ENCODE results near the gene NFATC1. TPM values are rescaled to one million over a fixed set of nuclear protein-coding genes. Genes with fewer than 3 reads are reported as not detected.

Gene NFATC1
- polyA plus RNA-seq, 2 donors = 1.3 to 1.9 TPM

- no peak overlapping the region for H3K4me3 ChIP-seq (ENCODE audit: low read depth in 1 of 2, low read length in 2 of 2)
- H3K27ac ChIP-seq (ENCODE audit: low read depth in 2 of 2, low read length in 1 of 2) = no peak overlapping the region
- WGBS, 2 donors = 93 to 94% methylated on average over 36 of the region's 36 CpGs
- H3K36me3 ChIP-seq (ENCODE audit: control insufficient read depth in 2 of 2, insufficient read depth in 2 of 2, low read length in 1 of 2) = peaks cover 0 to 3% of the 10 kb centered on the region in 2 donors
- H3K27me3 ChIP-seq (ENCODE audit: control insufficient read depth in 1 of 2, insufficient read depth in 2 of 2, low read length in 2 of 2) = no peaks in the 10 kb centered on the region
- peaks cover 0 to 2% of the 10 kb centered on the region in 2 donors for H3K4me1 ChIP-seq (ENCODE audit: control insufficient read depth in 2 of 2, insufficient read depth in 2 of 2, low read length in 1 of 2)
- peaks cover 0 to 2% of the 10 kb centered on the region in 2 donors for H3K9me3 ChIP-seq (ENCODE audit: control insufficient read depth in 2 of 2, insufficient read depth in 1 of 2, low read depth in 1 of 2, low read length in 1 of 2)
Observed at GRCh38 chr18:79513381-79514081, 117.8 kb downstream of the NFATC1 start.

- Histone ChIP-seq H3K9me3 (ENCODE audit: control insufficient read depth in 2 of 2, insufficient read depth in 1 of 2, low read depth in 1 of 2, low read length in 1 of 2) (peaks cover 0 to 2% of the 10 kb centered on the region in 2 donors), H3K36me3 (ENCODE audit: control insufficient read depth in 2 of 2, insufficient read depth in 2 of 2, low read length in 1 of 2) (peaks cover 0 to 3% of the 10 kb centered on the region in 2 donors), H3K27ac (ENCODE audit: low read depth in 2 of 2, low read length in 1 of 2) (no peak overlapping the region), H3K4me1 (ENCODE audit: control insufficient read depth in 2 of 2, insufficient read depth in 2 of 2, low read length in 1 of 2) (peaks cover 0 to 2% of the 10 kb centered on the region in 2 donors), H3K4me3 (ENCODE audit: low read depth in 1 of 2, low read length in 2 of 2) (no peak overlapping the region), H3K27me3 (ENCODE audit: control insufficient read depth in 1 of 2, insufficient read depth in 2 of 2, low read length in 2 of 2) (no peaks in the 10 kb centered on the region)
- 82 to 83% methylated on average over 8 of the region's 8 CpGs for WGBS, 2 donors
Observed at GRCh38 chr18:79515331-79515730, 119.6 kb downstream of the NFATC1 start.

- Histone ChIP-seq H3K4me1 (ENCODE audit: control insufficient read depth in 2 of 2, insufficient read depth in 2 of 2, low read length in 1 of 2) (peaks cover 0 to 2% of the 10 kb centered on the region in 2 donors), H3K36me3 (ENCODE audit: control insufficient read depth in 2 of 2, insufficient read depth in 2 of 2, low read length in 1 of 2) (peaks cover 0 to 3% of the 10 kb centered on the region in 2 donors), H3K4me3 (ENCODE audit: low read depth in 1 of 2, low read length in 2 of 2) (no peak overlapping the region), H3K27ac (ENCODE audit: low read depth in 2 of 2, low read length in 1 of 2) (no peak overlapping the region), H3K27me3 (ENCODE audit: control insufficient read depth in 1 of 2, insufficient read depth in 2 of 2, low read length in 2 of 2) (no peaks in the 10 kb centered on the region), H3K9me3 (ENCODE audit: control insufficient read depth in 2 of 2, insufficient read depth in 1 of 2, low read depth in 1 of 2, low read length in 1 of 2) (peaks cover 0 to 2% of the 10 kb centered on the region in 2 donors)
- 80 to 85% methylated on average over 22 of the region's 22 CpGs for WGBS, 2 donors
Observed at GRCh38 chr18:79515944-79516351, 120.2 kb downstream of the NFATC1 start.

DNA sequence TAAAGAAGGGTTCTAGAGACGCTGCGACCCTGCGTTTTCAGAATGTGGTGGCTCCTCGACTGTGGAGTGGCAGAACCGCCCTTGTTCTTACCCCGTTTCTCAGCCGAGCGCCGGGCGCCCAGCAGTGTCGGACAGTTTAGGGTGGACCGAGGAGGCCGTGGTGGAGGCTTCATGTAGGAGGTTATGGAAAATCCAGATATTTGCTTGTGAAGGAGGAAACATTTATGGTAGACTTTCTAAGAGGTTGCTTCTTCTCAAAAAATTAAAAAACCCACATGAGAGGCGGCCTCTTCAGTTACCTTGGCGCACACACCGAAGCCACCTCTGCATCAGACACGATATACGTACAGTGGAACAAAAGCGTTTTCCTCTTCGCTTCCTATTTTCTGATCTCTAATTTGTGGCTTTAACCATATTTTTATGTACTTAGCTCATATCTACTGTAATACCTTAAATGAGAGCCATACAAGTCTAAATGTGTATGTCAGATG is 120.8 kb downstream of the NFATC1 start:
- no peak overlapping the region for H3K27ac ChIP-seq (ENCODE audit: low read depth in 2 of 2, low read length in 1 of 2)
- peaks cover 0 to 2% of the 10 kb centered on the region in 2 donors for H3K4me1 ChIP-seq (ENCODE audit: control insufficient read depth in 2 of 2, insufficient read depth in 2 of 2, low read length in 1 of 2)
- no peak overlapping the region for H3K4me3 ChIP-seq (ENCODE audit: low read depth in 1 of 2, low read length in 2 of 2)
- H3K36me3 ChIP-seq (ENCODE audit: control insufficient read depth in 2 of 2, insufficient read depth in 2 of 2, low read length in 1 of 2) = peaks cover 0 to 3% of the 10 kb centered on the region in 2 donors
- WGBS, 2 donors = 89 to 90% methylated on average over 20 of the region's 20 CpGs
- no peaks in the 10 kb centered on the region for H3K27me3 ChIP-seq (ENCODE audit: control insufficient read depth in 1 of 2, insufficient read depth in 2 of 2, low read length in 2 of 2)
- H3K9me3 ChIP-seq (ENCODE audit: control insufficient read depth in 2 of 2, insufficient read depth in 1 of 2, low read depth in 1 of 2, low read length in 1 of 2) = peaks cover 0 to 2% of the 10 kb centered on the region in 2 donors

- H3K27ac ChIP-seq (ENCODE audit: low read depth in 2 of 2, low read length in 1 of 2) = no peak overlapping the region
- no peaks in the 10 kb centered on the region for H3K27me3 ChIP-seq (ENCODE audit: control insufficient read depth in 1 of 2, insufficient read depth in 2 of 2, low read length in 2 of 2)
- peaks cover 0 to 2% of the 10 kb centered on the region in 2 donors for H3K4me1 ChIP-seq (ENCODE audit: control insufficient read depth in 2 of 2, insufficient read depth in 2 of 2, low read length in 1 of 2)
- WGBS, 2 donors = 61 to 66% methylated on average over 13 of the region's 13 CpGs
- no peak overlapping the region for H3K4me3 ChIP-seq (ENCODE audit: low read depth in 1 of 2, low read length in 2 of 2)
- peaks cover 0 to 2% of the 10 kb centered on the region in 2 donors for H3K9me3 ChIP-seq (ENCODE audit: control insufficient read depth in 2 of 2, insufficient read depth in 1 of 2, low read depth in 1 of 2, low read length in 1 of 2)
- H3K36me3 ChIP-seq (ENCODE audit: control insufficient read depth in 2 of 2, insufficient read depth in 2 of 2, low read length in 1 of 2) = peaks cover 0 to 3% of the 10 kb centered on the region in 2 donors
Observed at GRCh38 chr18:79517341-79517740, 121.6 kb downstream of the NFATC1 start.

- Histone ChIP-seq H3K36me3 (ENCODE audit: control insufficient read depth in 2 of 2, insufficient read depth in 2 of 2, low read length in 1 of 2) (no peaks in the 10 kb centered on the region), H3K27me3 (ENCODE audit: control insufficient read depth in 1 of 2, insufficient read depth in 2 of 2, low read length in 2 of 2) (no peaks in the 10 kb centered on the region), H3K4me1 (ENCODE audit: control insufficient read depth in 2 of 2, insufficient read depth in 2 of 2, low read length in 1 of 2) (peaks cover 0 to 2% of the 10 kb centered on the region in 2 donors), H3K4me3 (ENCODE audit: low read depth in 1 of 2, low read length in 2 of 2) (no peak overlapping the region), H3K27ac (ENCODE audit: low read depth in 2 of 2, low read length in 1 of 2) (no peak overlapping the region), H3K9me3 (ENCODE audit: control insufficient read depth in 2 of 2, insufficient read depth in 1 of 2, low read depth in 1 of 2, low read length in 1 of 2) (peaks cover 0 to 2% of the 10 kb centered on the region in 2 donors)
- WGBS, 2 donors = 89 to 92% methylated on average over 22 of the region's 22 CpGs
Observed at GRCh38 chr18:79518028-79518682, 122.4 kb downstream of the NFATC1 start.

DNA sequence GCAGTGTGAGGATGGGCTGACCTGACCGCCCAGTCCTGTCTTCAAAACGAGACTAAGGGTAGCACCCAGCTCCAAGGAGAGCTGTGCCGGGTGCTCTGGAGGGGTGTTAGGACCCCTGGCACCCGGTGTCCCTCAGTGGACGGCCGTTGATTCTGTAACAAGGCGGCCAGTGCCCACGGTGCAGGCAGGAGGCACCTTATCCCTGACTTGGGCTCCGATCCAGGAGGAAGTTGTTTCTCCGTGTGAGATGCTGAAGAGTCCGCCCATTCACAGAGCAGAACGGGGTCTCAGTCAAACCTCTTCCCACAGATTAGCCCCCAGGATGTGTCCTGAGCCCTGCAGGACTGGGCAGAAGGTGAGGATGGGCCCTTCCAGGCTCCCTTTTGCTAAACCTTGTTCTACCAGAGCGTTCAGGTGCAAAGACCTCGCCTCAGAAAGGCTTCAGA is 123.0 kb downstream of the NFATC1 start:
- Histone ChIP-seq H3K4me3 (ENCODE audit: low read depth in 1 of 2, low read length in 2 of 2) (no peak overlapping the region), H3K36me3 (ENCODE audit: control insufficient read depth in 2 of 2, insufficient read depth in 2 of 2, low read length in 1 of 2) (no peaks in the 10 kb centered on the region), H3K27ac (ENCODE audit: low read depth in 2 of 2, low read length in 1 of 2) (no peak overlapping the region), H3K4me1 (ENCODE audit: control insufficient read depth in 2 of 2, insufficient read depth in 2 of 2, low read length in 1 of 2) (peaks cover 0 to 2% of the 10 kb centered on the region in 2 donors), H3K9me3 (ENCODE audit: control insufficient read depth in 2 of 2, insufficient read depth in 1 of 2, low read depth in 1 of 2, low read length in 1 of 2) (peaks cover 0 to 2% of the 10 kb centered on the region in 2 donors), H3K27me3 (ENCODE audit: control insufficient read depth in 1 of 2, insufficient read depth in 2 of 2, low read length in 2 of 2) (no peaks in the 10 kb centered on the region)
- 87 to 91% methylated on average over 14 of the region's 14 CpGs for WGBS, 2 donors

DNA sequence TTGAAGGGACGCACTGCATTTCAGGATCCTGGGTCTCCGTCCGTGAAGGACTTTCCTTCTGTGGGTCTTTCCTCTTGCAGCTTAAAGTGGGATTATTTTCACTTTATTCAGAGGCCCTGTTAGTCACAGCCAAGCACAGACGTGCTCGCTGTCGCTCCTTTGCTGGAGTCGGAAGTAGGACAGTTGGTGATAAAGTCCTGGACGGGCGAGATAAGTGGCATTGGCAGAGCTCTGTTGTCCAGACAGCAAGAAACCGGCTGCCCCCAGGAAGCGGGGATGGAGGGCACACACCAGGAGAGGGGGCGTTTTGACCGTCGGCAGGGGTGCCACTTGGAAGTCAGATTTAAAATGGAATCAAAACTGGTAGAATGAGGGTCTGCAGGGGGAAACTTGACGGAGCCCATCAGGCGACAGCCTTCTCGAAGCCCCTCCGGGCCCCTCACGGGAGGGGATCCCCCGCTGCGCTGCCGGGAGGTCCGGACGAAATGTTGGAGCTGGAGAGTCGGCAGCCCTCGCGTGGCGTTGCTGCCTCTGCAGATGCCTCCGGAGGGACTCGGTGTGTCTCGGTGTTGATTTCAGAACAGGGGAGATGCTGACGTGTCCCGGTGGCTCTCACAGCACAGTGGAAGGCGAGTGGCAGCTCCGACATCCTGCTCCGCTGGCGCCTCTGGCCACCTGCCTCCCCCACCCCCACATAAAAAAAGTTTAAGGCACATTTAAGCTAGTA is 124.2 kb downstream of the NFATC1 start:
- 60 to 68% methylated on average over 37 of the region's 37 CpGs for WGBS, 2 donors

More for the DNA sequence above, 124.2 kb downstream of the NFATC1 start:
- peaks cover 0 to 2% of the 10 kb centered on the region in 2 donors for H3K4me1 ChIP-seq (ENCODE audit: control insufficient read depth in 2 of 2, insufficient read depth in 2 of 2, low read length in 1 of 2)
- no peak overlapping the region for H3K4me3 ChIP-seq (ENCODE audit: low read depth in 1 of 2, low read length in 2 of 2)
- H3K27me3 ChIP-seq (ENCODE audit: control insufficient read depth in 1 of 2, insufficient read depth in 2 of 2, low read length in 2 of 2) = no peaks in the 10 kb centered on the region
- no peaks in the 10 kb centered on the region for H3K36me3 ChIP-seq (ENCODE audit: control insufficient read depth in 2 of 2, insufficient read depth in 2 of 2, low read length in 1 of 2)
- H3K27ac ChIP-seq (ENCODE audit: low read depth in 2 of 2, low read length in 1 of 2) = no peak overlapping the region
- H3K9me3 ChIP-seq (ENCODE audit: control insufficient read depth in 2 of 2, insufficient read depth in 1 of 2, low read depth in 1 of 2, low read length in 1 of 2) = no peaks in the 10 kb centered on the region
